ENCODE results near the gene RGS7.

RGS7 gene

DNA sequence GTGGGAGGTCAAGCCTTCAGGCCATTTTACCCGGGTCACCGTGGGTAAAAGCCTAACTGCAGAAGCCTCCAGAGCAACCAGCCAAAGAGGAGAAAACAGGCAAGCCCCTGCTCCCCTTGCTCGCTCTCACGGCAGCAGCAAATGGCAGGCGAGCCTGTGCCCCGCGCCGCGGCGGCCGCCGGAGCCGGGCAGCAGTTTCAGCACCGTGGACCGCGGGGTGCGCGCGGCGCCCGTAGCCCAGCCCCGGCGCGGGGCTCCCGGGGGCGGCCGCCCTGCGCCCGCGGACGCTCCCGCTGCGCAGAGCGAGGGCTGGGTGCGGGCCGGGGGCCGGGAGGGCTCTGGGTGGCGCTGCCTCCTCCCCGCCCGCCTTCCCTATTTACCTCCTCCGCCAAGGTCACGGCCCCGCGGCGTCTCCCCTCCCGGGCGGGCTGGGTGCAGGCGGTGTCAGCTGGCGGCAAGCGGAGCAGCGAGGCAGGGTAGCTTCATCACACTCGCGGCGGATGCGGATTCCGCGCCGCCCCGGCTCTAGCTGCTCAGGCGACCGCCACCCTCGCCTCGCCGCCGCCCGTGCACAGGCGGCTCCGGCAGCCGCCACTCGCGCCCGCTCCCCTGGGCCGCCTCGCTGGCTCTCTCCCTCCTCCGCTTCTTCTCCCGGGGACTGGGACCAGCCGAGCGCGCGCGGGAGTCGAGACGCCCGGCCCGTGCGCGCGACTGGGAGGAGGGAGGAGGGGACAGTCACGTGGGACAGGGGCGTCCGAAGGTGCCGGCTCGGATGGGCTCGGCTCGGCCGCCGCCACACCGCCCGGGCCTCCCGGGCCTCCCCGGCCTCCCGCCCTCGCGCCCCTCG, at the start of gene RGS7:
RGS7 (minus strand) TSS at position 687 of the 847 bp plus-strand sequence.
- no peak for DNase-seq (ENCODE audit: low read depth, low spot score)

- no peak for DNase-seq (ENCODE audit: low read depth, low spot score)
These were observed 49.4 kb upstream of the RGS7 start for GRCh38 chr1:241406421-241406820.

DNA sequence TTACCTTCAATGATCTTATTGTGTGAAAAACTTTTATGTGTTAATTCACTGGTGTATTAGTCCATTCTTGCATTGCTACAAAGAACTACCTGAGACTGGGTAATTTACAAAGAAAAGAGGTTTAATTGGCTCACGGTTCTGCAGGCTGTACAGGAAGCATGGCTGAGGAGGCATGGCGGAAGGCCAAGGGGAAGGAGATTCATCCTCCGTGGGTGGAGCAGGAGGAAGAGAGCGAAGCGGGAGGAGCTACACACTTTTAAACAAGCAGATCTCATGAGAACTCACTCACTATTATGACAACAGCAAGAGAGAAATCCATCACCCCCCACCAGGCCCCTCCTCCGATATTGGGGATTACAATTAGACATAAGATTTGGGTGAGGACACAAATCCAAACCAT, 44.2 kb upstream of the RGS7 start:
- no peak for DNase-seq (ENCODE audit: low read depth, low spot score)

- DNase-seq (ENCODE audit: low read depth, low spot score), result no peak
These were observed 40.0 kb upstream of the RGS7 start for GRCh38 chr1:241396747-241397681.

DNA sequence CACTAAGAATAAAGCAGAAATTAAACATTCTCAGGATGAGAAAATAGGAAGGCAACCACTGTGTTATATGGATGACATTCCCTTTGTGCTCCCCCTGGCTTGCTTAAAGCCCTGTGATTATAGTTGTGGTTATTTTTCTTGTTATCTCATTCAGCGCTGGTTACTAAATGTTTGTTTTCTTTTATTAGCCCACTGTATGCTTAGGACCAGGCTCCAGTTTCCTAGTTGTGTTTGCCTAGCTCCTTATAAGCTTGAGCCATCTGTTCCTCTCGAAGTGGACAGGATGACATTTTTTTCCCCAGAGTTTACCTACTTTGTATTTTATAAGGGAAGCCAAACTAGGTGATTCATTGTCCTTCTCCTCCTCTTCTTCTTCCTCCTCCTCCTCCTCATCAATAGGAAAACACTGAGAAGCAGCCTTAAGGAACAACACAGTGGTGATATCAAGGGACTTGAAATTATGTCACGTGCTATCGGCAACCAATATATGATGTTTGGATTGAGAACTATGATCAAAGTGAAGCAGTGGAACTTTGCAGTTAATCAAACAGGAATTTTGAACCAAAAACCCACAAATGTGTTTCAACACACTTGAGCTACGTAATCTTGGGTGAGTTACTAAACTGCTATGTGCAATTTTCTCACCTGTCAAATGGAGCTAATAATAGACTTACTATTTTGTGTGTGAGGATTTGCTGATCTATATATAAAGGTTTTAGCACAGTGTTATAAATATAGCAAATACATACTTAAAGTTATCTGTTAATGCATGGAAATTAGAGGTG, 35.1 kb upstream of the RGS7 start:
- no peak for DNase-seq (ENCODE audit: low read depth, low spot score)

DNA sequence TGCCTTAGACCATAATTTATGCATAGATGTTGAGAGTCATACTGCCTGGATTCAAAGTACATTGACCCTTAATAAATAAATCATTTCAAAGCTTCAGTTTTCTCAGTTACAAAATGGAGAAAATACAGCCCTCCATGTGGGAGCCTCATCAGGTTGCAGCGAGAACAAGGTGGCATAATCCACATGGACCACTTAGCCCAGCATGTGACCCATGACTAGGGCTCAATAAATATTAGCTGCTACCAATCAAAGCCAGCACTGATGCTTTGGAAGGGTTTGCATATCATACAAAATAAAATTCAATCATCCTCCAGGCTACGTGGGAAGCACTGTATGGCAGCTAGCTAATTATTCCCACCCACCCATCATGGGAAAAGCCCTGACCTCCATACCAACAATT, 33.5 kb upstream of the RGS7 start:
- DNase-seq (ENCODE audit: low read depth, low spot score), result no peak

GRCh38 chr1:241389400-241389799, 32.4 kb upstream of the RGS7 start:
- no peak for DNase-seq (ENCODE audit: low read depth, low spot score)

- no peak for DNase-seq (ENCODE audit: low read depth, low spot score)
These were observed 30.2 kb upstream of the RGS7 start for GRCh38 chr1:241387216-241387615.

DNA sequence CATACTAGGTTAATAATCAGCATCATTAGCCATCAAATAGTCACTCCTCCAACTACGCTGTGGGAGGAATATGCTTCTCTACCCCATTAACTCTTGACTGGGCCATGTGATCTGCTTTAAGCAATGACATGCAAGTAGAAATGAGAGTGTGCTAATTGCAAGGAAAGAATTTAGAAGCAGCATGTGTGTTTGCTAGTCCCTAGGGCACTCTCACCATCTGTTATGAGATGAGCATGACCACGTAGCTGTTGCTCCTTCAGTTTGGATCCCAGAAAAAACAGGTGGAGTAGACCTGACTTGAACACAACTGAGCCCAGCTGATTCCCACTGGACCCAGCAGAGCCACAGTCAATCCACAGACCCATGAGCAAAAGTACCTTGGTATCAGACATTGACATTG, 19.7 kb upstream of the RGS7 start:
- DNase-seq (ENCODE audit: low read depth, low spot score), result no peak

GRCh38 chr1:241375886-241376285, 18.9 kb upstream of the RGS7 start:
- no peak for DNase-seq (ENCODE audit: low read depth, low spot score)

DNA sequence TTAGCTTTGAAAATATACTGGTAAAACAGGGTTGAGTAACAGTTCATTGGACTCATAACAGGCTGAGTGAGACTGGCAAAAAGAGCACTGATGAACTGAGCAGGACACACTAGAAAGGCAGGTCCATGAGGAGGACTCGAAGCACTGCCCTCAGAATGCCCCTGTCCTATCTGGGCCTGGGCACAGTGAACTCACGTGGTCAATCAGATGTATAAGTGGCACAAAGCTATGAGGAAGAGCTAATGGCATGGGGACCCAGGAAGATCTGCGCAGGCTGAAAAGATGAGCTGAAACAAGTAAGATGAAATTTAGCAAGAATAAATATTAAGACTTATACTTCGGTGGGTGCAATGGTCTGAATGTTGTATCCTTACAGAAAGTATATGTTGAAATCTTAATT, 9.2 kb upstream of the RGS7 start:
- DNase-seq (ENCODE audit: low read depth, low spot score), result no peak

GRCh38 chr1:241362350-241362749, 5.3 kb upstream of the RGS7 start:
- DNase-seq (ENCODE audit: low read depth, low spot score), result no peak

DNA sequence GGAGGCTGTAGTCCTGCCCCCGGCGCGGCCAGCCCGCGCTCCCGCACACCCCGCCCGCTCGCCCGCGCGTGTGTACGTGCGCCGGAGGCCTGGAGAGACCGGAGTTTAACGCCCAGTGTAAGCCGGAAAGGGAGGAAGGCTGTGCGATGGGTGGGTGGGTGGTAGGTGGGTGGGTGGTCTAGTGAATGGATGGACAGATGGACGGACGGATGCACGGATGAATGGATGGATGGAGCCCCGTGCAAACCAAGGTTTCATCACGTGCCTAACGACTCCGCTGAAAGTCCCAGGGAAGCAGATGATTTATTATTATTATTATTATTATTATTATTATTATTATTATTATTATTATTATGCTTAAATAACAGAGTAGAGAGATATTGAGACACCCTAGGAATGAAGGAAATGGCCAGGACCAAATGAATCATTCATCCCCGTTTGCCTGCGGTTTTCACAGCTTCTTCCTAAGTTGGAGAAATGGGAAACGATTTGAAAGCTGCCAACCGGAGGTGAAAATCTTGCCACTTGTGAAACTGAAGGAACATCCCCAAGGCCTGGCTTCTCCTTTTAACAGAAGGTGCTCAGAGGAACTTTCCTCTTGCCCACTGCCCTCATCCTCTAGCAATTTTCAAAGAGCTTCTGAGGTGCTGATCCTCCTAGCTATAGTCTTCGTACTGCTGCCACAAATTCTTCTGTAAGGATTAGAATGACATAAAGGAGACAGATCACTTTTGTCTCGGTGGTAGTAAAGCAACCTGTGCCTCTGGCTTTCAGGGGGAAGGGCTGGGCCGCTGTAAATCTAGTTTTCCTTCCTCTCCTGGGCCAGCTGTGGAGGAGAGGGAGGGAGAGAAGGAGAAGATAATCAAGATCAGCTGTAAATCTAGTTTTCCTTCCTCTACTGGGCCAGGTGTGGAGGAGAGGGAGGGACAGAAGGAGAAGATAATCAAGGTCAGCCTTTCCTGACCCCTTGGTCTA, 648 bp upstream of the RGS7 start:
- DNase-seq (ENCODE audit: low read depth, low spot score), result no peak

DNA sequence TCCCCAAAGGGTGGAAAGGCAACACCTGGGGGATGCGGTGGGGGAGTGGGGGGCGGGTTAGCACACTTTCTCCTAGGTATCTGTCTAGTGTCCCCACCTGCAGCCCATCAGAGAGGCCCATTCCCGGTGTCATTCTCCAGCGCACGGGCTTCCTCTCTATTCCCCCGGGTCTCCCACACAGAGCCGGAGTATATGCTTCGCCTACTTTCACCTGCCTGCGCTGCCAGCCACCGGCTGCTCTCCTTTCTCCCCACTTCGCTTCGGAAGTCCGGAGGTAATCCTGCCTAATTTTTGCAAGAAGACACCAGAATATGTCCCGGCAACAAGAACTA, 852 bp downstream of the RGS7 start:
- no peak for DNase-seq (ENCODE audit: low read depth, low spot score)

GRCh38 chr1:241355311-241356010, 1.5 kb downstream of the RGS7 start:
- no peak for DNase-seq (ENCODE audit: low read depth, low spot score)

- DNase-seq (ENCODE audit: low read depth, low spot score), result no peak
These were observed 4.6 kb downstream of the RGS7 start for GRCh38 chr1:241352401-241352800.

DNA sequence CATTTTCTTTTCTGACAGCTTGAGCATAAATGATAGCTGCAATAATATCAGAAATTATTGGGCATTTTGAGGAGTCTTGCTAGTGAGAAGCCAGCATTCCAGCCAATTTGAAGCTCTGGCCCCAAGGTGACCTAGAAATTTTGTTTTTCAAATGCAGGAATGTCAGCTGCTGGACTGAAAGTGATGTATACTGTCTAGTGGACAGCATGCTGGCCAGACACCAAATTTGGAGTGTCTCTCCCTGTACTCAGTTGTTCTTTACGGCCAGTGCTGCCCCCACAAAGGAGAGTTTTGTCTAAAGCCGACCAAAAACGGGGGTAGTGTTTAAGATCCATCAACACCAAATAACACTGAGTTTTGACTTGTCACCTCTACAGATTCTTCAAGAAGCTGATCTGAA, 5.2 kb downstream of the RGS7 start:
- DNase-seq (ENCODE audit: low read depth, low spot score), result no peak

DNA sequence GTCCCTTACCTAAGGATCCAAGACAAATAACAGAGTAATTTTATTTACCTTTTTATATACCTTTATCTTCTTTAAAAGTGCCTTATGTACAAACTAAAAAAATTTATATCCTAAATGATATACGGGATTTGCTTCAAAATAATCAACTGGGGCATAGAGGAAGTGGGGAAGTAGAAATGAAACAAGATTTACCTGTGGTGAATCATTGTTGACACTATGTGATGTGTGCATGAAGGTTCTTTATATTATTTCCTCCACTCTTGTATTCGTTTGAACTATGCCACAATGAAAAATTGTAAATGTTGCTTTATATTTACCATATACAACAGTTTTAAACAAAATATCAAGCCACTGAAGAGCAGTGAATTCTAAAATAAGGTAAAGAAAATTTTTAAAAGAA, 13.0 kb downstream of the RGS7 start:
- DNase-seq (ENCODE audit: low read depth, low spot score), result no peak

GRCh38 chr1:241336335-241336734, 20.7 kb downstream of the RGS7 start:
- DNase-seq (ENCODE audit: low read depth, low spot score), result no peak

GRCh38 chr1:241332987-241333386, 24.0 kb downstream of the RGS7 start:
- DNase-seq (ENCODE audit: low read depth, low spot score), result no peak
